HepG2 (cell line): ENCODE data around the gene SERPINB6. TPM values are rescaled to one million over a fixed set of nuclear protein-coding genes. Genes with fewer than 3 reads are reported as not detected.
"Not testable (repeated sequence)": the region's sequence is repeated elsewhere in the genome, so short reads cannot be mapped to it uniquely, and the experiment has no call there.

Experiments used
- ATAC-seq: fragments of 200-7000 bp; cut with Tn5 transposase; 3 replicates; pipeline ENCODE4 v1.9.1; 2020; ENCODE audit warnings: mild to moderate bottlenecking, moderate library complexity
- BruUV-seq: library from RNA; stranded (reverse); fragments of 400-500 nt; replicated peaks from 2 replicates; lab custom pipeline; 2021; lab: Mats Ljungman, UMichigan
- CTCF ChIA-PET: fragments of 300-600 bp; formaldehyde crosslinking; extraction: SDS; loops from one replicate; lab custom pipeline; 2021; ENCODE audit warnings: low total read pairs, inconsistent platforms, low intra/inter-chr PET ratio; lab: Yijun Ruan, JAX
- POLR2A ChIA-PET: fragments of 350-600 bp; sonication (Branson Sonifier 250); formaldehyde crosslinking; loops from one replicate; lab custom pipeline; 2020; ENCODE audit warnings: antibody characterized with exemption, inconsistent platforms; lab: Yijun Ruan, JAX
- DNase-seq: peaks from one replicate; pipeline ENCODE4 v3.0.0-alpha.2; 2015; ENCODE audit warnings: low spot score
- FAIRE-seq: peaks from 3 replicates; lab custom pipeline; 2011; peaks lifted over from hg19 to GRCh38; lab: Jason Lieb, UNC
- H2AFZ ChIP-seq: one replicate; pipeline ENCODE4 v1.6.1; 2011; ENCODE audit warnings: low read length, inconsistent platforms
- H3K27ac ChIP-seq: fragments of 300-600 bp; 3 replicates; pipeline ENCODE4 v1.8.0; 2011; ENCODE audit warnings: mixed run types, mild to moderate bottlenecking, mixed read lengths, low read length, inconsistent platforms; ENCODE audit not compliant: insufficient read depth; ENCODE audit errors: extremely low read length
- H3K27me3 ChIP-seq, 2 experiments: fragments of 200-600 bp in 1 of 2; 2 replicates in 1 of 2; 3 replicates in 1 of 2; pipeline versions ENCODE4 v1.6.0 to v1.8.0; 2011; ENCODE audit warnings: low read length in 2 of 2, mild to moderate bottlenecking in 2 of 2, moderate library complexity in 2 of 2, inconsistent platforms in 1 of 2; ENCODE audit not compliant: insufficient read depth in 2 of 2, control insufficient read depth in 1 of 2
- H3K36me3 ChIP-seq, 2 experiments: fragments of 200-600 bp in 1 of 2; replicated peaks in 1 of 2; 2 replicates in 1 of 2; 3 replicates in 1 of 2; pipeline versions ENCODE4 v1.5.1 to v1.8.0; 2011; ENCODE audit warnings: low read length in 2 of 2, inconsistent platforms in 1 of 2; ENCODE audit not compliant: insufficient read depth in 2 of 2, control insufficient read depth in 1 of 2
- H3K4me1 ChIP-seq: 2 replicates; pipeline ENCODE4 v1.5.1; 2012; ENCODE audit warnings: low read length, inconsistent platforms; ENCODE audit not compliant: insufficient read depth
- H3K4me2 ChIP-seq: 2 replicates; pipeline ENCODE4 v1.6.0; 2011; ENCODE audit warnings: low read depth, low read length, inconsistent platforms
- H3K4me3 ChIP-seq, 3 experiments: fragments of 200-600 bp in 1 of 3; sonication (generic), shearing (Covaris generic) in 1 of 3; replicated peaks in 1 of 3; 2 replicates each; pipeline ENCODE4 v1.5.1; 2011 to 2016; ENCODE audit warnings: low read length in 3 of 3, inconsistent platforms in 2 of 3, low read depth in 2 of 3, mild to moderate bottlenecking in 2 of 3, control low read depth in 1 of 3, mixed read lengths in 1 of 3; ENCODE audit not compliant: insufficient read depth in 1 of 3
- H3K79me2 ChIP-seq: one replicate; pipeline ENCODE4 v1.6.1; 2011; ENCODE audit warnings: low read length, inconsistent platforms; ENCODE audit not compliant: insufficient read depth
- H3K9ac ChIP-seq: 2 replicates; pipeline ENCODE4 v1.6.0; 2011; ENCODE audit warnings: mild to moderate bottlenecking, low read depth, low read length, inconsistent platforms; ENCODE audit not compliant: insufficient read depth
- H3K9me3 ChIP-seq: 2 replicates; pipeline ENCODE4 v1.5.1; 2012; ENCODE audit warnings: mild to moderate bottlenecking, low read length
- H4K20me1 ChIP-seq: 2 replicates; pipeline ENCODE4 v1.6.0; 2011; ENCODE audit warnings: inconsistent platforms, mild to moderate bottlenecking, low read length, moderate library complexity; ENCODE audit not compliant: insufficient read depth
- ARNT ChIP-seq: fragments of 450-650 bp; IDR thresholded peaks from 2 replicates; pipeline ENCODE4 v1.6.1; 2017
- ZNF530 ChIP-seq: sonication (generic); formaldehyde crosslinking; IDR thresholded peaks from 2 replicates; pipeline ENCODE4 v1.5.0; 2020; ENCODE audit warnings: low read depth, mild to moderate bottlenecking, missing genetic modification reagents
- WGBS: methylation state at CpG from one replicate; pipeline ENCODE4 v1.1.6; 2017; ENCODE audit warnings: low lambda C conversion rate; 5-methylcytosine and 5-hydroxymethylcytosine counted together
- in situ Hi-C: cut with HindIII; loops from 2 replicates; pipeline ENCODE4 v1.10.0; 2017; ENCODE audit warnings: low pct_unique_long_range_greater_than_20kb; ENCODE audit not compliant: extremely low pct_ligation_motif_present
- intact Hi-C: fragments of 100-400 bp; cut with micrococcal nuclease; formaldehyde crosslinking; loops from one replicate; pipeline ENCODE4 v1.10.0; 2022; ENCODE audit not compliant: unreplicated experiment
- polyA plus RNA-seq, 8 experiments: library from polyadenylated mRNA; depleted of rRNA in 3 of 8; stranded (reverse) in 7 of 8; unstranded in 1 of 8; fragments of >200 nt; fragmentation: Illumina TruSeq in 4 of 8; extraction: Trizol in 4 of 8; gene quantifications; 2 replicates each; pipeline versions ENCODE4 v1.2.1 to v1.2.3, GENCODE V29; 2011 to 2016; ENCODE audit warnings: low read depth in 4 of 8, missing spikeins in 1 of 8, mixed read lengths in 1 of 8; ENCODE audit not compliant: insufficient read depth in 1 of 8
- total RNA-seq, 5 experiments: library from RNA; depleted of rRNA; stranded (reverse); fragments of >200 nt; fragmentation: Illumina TruSeq; extraction: Trizol; gene quantifications; 2 replicates each; pipeline ENCODE4 v1.2.3, GENCODE V29; 2016; ENCODE audit warnings: low read depth in 1 of 5
- TF ChIP-seq, protein P1 (sequence below), 2 experiments: sonication (generic) in 1 of 2; formaldehyde crosslinking in 1 of 2; IDR thresholded peaks; 2 replicates each; pipeline versions ENCODE4 v1.4.0 to v1.6.1; 2016 to 2020; ENCODE audit warnings: borderline replicate concordance in 1 of 2, low read depth in 1 of 2, mild to moderate bottlenecking in 1 of 2, missing genetic modification reagents in 1 of 2
- TF ChIP-seq, protein P2 (sequence below): fragments of 450-650 bp; IDR thresholded peaks from 2 replicates; pipeline ENCODE4 v1.6.1; 2016

The SERPINB6 gene
- total and polyA plus RNA-seq, 2 of the 13 experiments (the other 11 are each of a cell fraction or from before 2014, with no cell fraction given): 38.2 to 61.3 TPM

DNA sequence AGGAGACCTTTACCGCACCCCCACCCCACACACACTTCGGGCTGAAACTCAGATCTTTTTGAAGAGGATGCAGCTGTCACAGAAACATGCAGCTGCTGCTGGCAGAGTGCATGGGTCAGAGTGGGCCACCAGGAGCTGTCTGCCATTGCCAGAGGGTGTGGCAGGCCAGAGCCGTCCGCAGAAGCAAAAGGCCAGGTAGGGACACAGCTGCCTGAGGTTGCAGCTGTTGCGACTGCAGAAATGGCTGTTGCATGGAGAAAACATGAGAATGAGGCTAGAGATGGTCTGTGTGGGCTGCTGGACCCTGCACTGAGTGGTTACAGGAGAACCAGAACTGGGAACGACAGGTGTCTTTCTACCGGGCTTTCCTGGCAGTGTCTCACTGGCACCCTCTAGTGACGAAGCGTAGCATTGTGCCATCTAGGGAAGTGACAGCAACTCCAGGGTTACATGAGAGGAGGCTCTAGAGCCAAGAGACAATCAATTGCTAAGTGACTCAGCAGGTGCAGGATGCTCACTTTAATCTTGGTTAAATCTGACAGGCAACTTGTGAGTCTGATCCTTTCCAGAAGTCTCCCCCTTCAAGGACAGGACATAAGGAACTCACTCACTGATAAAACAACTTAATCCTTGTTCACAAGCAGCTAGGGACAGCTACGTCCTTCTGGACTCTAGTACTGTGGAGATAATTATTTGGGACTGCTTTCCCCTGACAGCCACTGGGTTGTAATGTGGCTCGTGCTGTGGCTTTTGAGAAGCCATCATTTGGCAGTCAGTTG, 39.2 kb downstream of the SERPINB6 start (continued):
- TF ChIP-seq, protein P1, sequence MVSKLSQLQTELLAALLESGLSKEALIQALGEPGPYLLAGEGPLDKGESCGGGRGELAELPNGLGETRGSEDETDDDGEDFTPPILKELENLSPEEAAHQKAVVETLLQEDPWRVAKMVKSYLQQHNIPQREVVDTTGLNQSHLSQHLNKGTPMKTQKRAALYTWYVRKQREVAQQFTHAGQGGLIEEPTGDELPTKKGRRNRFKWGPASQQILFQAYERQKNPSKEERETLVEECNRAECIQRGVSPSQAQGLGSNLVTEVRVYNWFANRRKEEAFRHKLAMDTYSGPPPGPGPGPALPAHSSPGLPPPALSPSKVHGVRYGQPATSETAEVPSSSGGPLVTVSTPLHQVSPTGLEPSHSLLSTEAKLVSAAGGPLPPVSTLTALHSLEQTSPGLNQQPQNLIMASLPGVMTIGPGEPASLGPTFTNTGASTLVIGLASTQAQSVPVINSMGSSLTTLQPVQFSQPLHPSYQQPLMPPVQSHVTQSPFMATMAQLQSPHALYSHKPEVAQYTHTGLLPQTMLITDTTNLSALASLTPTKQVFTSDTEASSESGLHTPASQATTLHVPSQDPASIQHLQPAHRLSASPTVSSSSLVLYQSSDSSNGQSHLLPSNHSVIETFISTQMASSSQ (IDR thresholded peaks at IDR 0.05; ENCODE audit: low read depth): no peak
- TF ChIP-seq, protein P1 (CRISPR knock-in tag; IDR thresholded peaks at IDR 0.05; ENCODE audit: borderline replicate concordance): 0 out of 2 replicates have a peak, but pooled peaks have one; percentile 22
- no peak for TF ChIP-seq ZNF530

DNA sequence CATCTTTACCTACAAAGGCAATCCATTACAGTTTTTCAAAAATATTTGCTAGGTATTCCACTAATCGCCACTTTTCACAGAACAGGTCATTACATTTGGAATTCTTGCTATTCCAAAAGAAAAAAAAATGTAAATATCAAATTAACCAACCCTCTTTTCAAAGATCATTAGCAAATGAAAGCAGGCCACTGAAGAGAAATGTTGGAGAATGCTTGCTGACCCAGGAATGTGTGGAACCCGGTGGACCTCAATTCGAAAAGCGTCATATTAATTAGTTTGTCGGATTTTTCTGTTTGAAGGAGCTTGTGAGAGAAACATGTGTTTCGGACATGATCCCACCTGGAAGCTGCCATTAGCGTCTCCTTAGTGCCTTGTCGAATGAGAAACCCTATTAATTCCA, 40.3 kb downstream of the SERPINB6 start:
- CTCF ChIA-PET: interaction anchor here (1.4 to 4.4 kb wide), 5 partner anchors 19 to 141 kb away, joined by 4 to 57 read pairs (median 9); no protein-coding TSS in a partner anchor
- H3K9me3 ChIP-seq: no peaks in the 10 kb centered on the region
- no peak for ATAC-seq

DNA sequence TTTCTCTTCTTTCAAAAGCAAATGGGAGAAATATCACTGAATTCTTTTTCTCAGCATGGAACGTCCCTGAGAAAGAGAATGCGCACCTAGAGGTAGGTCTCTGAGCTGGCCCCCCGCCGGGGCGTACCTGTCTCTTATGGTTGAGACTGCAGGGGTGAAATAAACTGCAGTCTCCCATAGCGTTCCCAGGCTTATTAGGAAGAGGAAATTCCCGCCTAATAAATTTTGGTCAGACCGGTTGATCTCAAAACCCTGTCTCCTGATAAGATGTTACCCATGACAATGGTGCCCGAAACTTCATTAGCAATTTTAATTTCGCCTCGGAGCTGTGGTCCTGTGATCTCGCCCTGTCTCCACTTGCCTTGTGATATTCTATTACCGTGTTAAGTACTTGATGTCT, 43.4 kb downstream of the SERPINB6 start:
- H3K9me3 ChIP-seq, ATAC-seq, BruUV-seq, DNase-seq, H3K27ac ChIP-seq, FAIRE-seq, H3K4me2 ChIP-seq, H3K79me2 ChIP-seq, intact Hi-C loops, H3K4me3 ChIP-seq, CTCF ChIA-PET, H3K36me3 ChIP-seq, H4K20me1 ChIP-seq, H2AFZ ChIP-seq, in situ Hi-C loops, H3K9ac ChIP-seq, POLR2A ChIA-PET: not testable (repeated sequence)
- Histone ChIP-seq H3K27me3 (peaks cover 0 to 11% of the 10 kb centered on the region in 2 experiments; a peak in 2 of 5 replicates), H3K4me1 (peaks cover 26% of the 10 kb centered on the region)
- 63% methylated on average over 13 of the region's 13 CpGs for WGBS

More for the DNA sequence above, 40.3 kb downstream of the SERPINB6 start:
- POLR2A ChIA-PET: interaction anchor here (1.2 to 3.3 kb wide), 4 partner anchors 58 to 139 kb away, joined by 5 to 16 read pairs (median 10); partner anchors contain the start of gene SERPINB1
- H3K4me3 ChIP-seq: no peak overlapping the region
- in situ Hi-C loops: no loop called here
- H3K27ac ChIP-seq: no peak overlapping the region
- H4K20me1 ChIP-seq: no peaks in the 10 kb centered on the region
- intact Hi-C loops: no loop called here
- H3K79me2 ChIP-seq: no peaks in the 10 kb centered on the region
- peaks cover 0 to 5% of the 10 kb centered on the region in 2 experiments; a peak in 2 of 5 replicates for H3K27me3 ChIP-seq
- H3K9ac ChIP-seq: no peak overlapping the region
- FAIRE-seq (no peak), DNase-seq (no peak)
- no peak overlapping the region for H3K4me2 ChIP-seq
- no peaks in the 10 kb centered on the region for H3K36me3 ChIP-seq
- WGBS: 52% methylated on average over 8 of the region's 8 CpGs
- peaks cover 16% of the 10 kb centered on the region for H3K4me1 ChIP-seq
- no peak overlapping the region for H2AFZ ChIP-seq
- no TSS peak for BruUV-seq
- TF ChIP-seq, protein P2, sequence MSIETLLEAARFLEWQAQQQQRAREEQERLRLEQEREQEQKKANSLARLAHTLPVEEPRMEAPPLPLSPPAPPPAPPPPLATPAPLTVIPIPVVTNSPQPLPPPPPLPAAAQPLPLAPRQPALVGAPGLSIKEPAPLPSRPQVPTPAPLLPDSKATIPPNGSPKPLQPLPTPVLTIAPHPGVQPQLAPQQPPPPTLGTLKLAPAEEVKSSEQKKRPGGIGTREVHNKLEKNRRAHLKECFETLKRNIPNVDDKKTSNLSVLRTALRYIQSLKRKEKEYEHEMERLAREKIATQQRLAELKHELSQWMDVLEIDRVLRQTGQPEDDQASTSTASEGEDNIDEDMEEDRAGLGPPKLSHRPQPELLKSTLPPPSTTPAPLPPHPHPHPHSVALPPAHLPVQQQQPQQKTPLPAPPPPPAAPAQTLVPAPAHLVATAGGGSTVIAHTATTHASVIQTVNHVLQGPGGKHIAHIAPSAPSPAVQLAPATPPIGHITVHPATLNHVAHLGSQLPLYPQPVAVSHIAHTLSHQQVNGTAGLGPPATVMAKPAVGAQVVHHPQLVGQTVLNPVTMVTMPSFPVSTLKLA: peak; percentile 35; the same call in 1 of the 2 replicates
- no peak for TF ChIP-seq ARNT
